Right atrium auricular region (tissue), 2 donors: Measurements from ENCODE around the gene CFAP20. TPM values are rescaled to one million over a fixed set of nuclear protein-coding genes. Genes with fewer than 3 reads are reported as not detected.

Experiments
- DNase-seq: peaks from one replicate; pipeline ENCODE4 v3.0.0-alpha.2; 2019; ENCODE audit warnings: low spot score
- H3K27ac ChIP-seq, 2 donors: fragments of 200-600 bp; sonication (generic); 1 replicate in 1 of 2; 2 replicates in 1 of 2; pipeline ENCODE4 v1.5.1; 2016 to 2019
- H3K27me3 ChIP-seq, 2 donors: fragments of 200-600 bp; sonication (generic); one replicate each; pipeline versions ENCODE4 v1.5.1 to v1.6.0; 2017 to 2019
- H3K36me3 ChIP-seq: fragments of 200-600 bp; sonication (generic); one replicate; pipeline ENCODE4 v1.5.1; 2016
- H3K4me1 ChIP-seq, 2 donors: fragments of 200-600 bp; sonication (generic); one replicate each; pipeline versions ENCODE4 v1.5.1 to v1.6.0; 2017 to 2019
- H3K4me3 ChIP-seq, 2 donors: fragments of 200-600 bp; sonication (generic); 1 replicate in 1 of 2; 2 replicates in 1 of 2; pipeline ENCODE4 v1.5.1; 2017 to 2019; ENCODE audit warnings: mild to moderate bottlenecking in 1 of 2, moderate library complexity in 1 of 2
- H3K9me3 ChIP-seq, 2 donors: fragments of 200-600 bp; sonication (generic); one replicate each; pipeline ENCODE4 v1.5.1; 2019
- total RNA-seq, 2 donors: library from RNA; depleted of rRNA; stranded (reverse); fragments of >200 nt; gene quantifications; one replicate each; pipeline ENCODE4 v1.1.0, GENCODE V29; 2016
- TF ChIP-seq, protein P1 (sequence below), 2 donors: fragments of 200-600 bp; sonication (generic); IDR thresholded peaks; one replicate each; pipeline ENCODE4 v1.5.1; 2019; ENCODE audit warnings: antibody characterized with exemption in 2 of 2

The CFAP20 gene
- total RNA-seq, 2 donors from 2014 or later, result 36.9 to 64.2 TPM

GRCh38 chr16:58127634-58128033 is 1.5 kb downstream of the CFAP20 start:
- Histone ChIP-seq H3K36me3 (no peaks in the 10 kb centered on the region), H3K4me1 (peaks cover 0 to 50% of the 10 kb centered on the region in 2 donors), H3K4me3 (peak overlapping the region; percentile 87 to 96), H3K27me3 (no peaks in the 10 kb centered on the region), H3K9me3 (no peaks in the 10 kb centered on the region), H3K27ac (peak overlapping the region; percentile 93 to 95)
- TF ChIP-seq, protein P1, sequence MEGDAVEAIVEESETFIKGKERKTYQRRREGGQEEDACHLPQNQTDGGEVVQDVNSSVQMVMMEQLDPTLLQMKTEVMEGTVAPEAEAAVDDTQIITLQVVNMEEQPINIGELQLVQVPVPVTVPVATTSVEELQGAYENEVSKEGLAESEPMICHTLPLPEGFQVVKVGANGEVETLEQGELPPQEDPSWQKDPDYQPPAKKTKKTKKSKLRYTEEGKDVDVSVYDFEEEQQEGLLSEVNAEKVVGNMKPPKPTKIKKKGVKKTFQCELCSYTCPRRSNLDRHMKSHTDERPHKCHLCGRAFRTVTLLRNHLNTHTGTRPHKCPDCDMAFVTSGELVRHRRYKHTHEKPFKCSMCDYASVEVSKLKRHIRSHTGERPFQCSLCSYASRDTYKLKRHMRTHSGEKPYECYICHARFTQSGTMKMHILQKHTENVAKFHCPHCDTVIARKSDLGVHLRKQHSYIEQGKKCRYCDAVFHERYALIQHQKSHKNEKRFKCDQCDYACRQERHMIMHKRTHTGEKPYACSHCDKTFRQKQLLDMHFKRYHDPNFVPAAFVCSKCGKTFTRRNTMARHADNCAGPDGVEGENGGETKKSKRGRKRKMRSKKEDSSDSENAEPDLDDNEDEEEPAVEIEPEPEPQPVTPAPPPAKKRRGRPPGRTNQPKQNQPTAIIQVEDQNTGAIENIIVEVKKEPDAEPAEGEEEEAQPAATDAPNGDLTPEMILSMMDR (IDR thresholded peaks at IDR 0.05), result no peak
- no peak for DNase-seq

GRCh38 chr16:58127033-58127556 is 2.1 kb downstream of the CFAP20 start:
- peak overlapping the region; percentile 93 to 95 for H3K27ac ChIP-seq
- peaks cover 0 to 55% of the 10 kb centered on the region in 2 donors for H3K4me1 ChIP-seq
- no peak for DNase-seq
- TF ChIP-seq, protein P1 (IDR thresholded peaks at IDR 0.05), result peak; percentile 26 to 58
- peak overlapping the region; percentile 87 to 96 for H3K4me3 ChIP-seq
- no peaks in the 10 kb centered on the region for H3K9me3 ChIP-seq
- H3K27me3 ChIP-seq, result no peaks in the 10 kb centered on the region
- no peaks in the 10 kb centered on the region for H3K36me3 ChIP-seq

- Histone ChIP-seq H3K4me1 (peaks cover 0 to 61% of the 10 kb centered on the region in 2 donors), H3K9me3 (no peaks in the 10 kb centered on the region), H3K27me3 (no peaks in the 10 kb centered on the region), H3K36me3 (no peaks in the 10 kb centered on the region), H3K27ac (peak overlapping the region; percentile 93 to 95), H3K4me3 (peak overlapping the region in 1 of 2 donors; percentile 96)
- TF ChIP-seq, protein P1 (IDR thresholded peaks at IDR 0.05), result no peak
- no peak for DNase-seq
Observed at GRCh38 chr16:58126451-58126961, 2.7 kb downstream of the CFAP20 start.

GRCh38 chr16:58125781-58126335 is 3.3 kb downstream of the CFAP20 start:
- Histone ChIP-seq H3K4me1 (peaks cover 0 to 67% of the 10 kb centered on the region in 2 donors), H3K27ac (peak overlapping the region; percentile 93 to 95), H3K36me3 (no peaks in the 10 kb centered on the region), H3K4me3 (no peak overlapping the region), H3K9me3 (no peaks in the 10 kb centered on the region), H3K27me3 (no peaks in the 10 kb centered on the region)
- TF ChIP-seq, protein P1 (IDR thresholded peaks at IDR 0.05), result no peak
- DNase-seq, result no peak

DNA sequence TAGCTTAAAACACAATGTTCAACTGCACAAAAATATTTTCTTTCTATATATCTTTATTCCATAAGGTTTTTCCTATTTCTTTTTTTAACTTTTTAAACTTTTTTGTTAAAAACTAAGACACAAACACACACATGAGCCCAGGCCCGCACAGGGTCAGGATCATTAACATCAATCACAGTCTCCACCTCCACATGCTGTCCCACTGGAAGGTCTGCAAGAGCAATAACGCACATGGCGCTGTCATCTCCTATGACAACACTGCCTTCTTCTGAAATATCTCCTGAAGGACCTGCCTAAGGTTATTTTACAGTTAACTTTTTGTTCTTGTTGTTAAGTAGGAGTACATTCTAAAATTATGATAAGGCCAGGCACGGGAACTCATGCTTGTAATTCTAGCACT is 4.1 kb downstream of the CFAP20 start:
- H3K9me3 ChIP-seq, result no peaks in the 10 kb centered on the region
- TF ChIP-seq, protein P1 (IDR thresholded peaks at IDR 0.05), result no peak
- DNase-seq, result no peak
- H3K27me3 ChIP-seq, result no peaks in the 10 kb centered on the region
- peak overlapping the region in 1 of 2 donors; percentile 14 for H3K27ac ChIP-seq
- H3K36me3 ChIP-seq, result no peaks in the 10 kb centered on the region
- H3K4me1 ChIP-seq, result peaks cover 0 to 76% of the 10 kb centered on the region in 2 donors
- H3K4me3 ChIP-seq, result no peak overlapping the region
